NCI-H146 treated with DMSO at 0.1 percent for 48 hours (cell line): ENCODE data around the gene SAMD14.

Experiments
- DNase-seq: peaks from one replicate; lab custom pipeline; 2025; ENCODE audit not compliant: unreplicated experiment; lab: John Stamatoyannopoulos, UW

SAMD14 gene

DNA sequence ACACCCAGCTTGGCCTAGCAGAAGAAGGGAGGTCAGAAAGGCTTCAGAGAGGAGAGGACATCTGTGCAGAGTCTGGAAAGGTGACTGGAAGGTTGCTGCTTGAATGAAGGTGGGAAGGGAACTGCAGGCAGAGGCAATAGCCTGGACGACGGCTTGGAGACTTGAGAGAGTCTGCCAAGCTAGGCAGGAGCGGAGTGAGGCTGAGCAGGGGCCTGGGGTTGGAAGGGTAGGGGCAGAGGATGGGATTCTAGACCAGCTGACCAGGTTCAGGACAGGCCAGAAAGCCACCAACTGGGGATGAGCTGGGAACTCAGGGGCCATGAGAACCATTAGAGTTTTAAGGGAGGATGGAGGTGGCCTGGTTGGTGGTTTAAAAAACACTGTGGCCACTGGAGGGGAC, 35.5 kb upstream of the SAMD14 start:
- no peak for DNase-seq

- DNase-seq, result no peak
Measured at GRCh38 chr17:50165066-50165465, 35.1 kb upstream of the SAMD14 start.

DNA sequence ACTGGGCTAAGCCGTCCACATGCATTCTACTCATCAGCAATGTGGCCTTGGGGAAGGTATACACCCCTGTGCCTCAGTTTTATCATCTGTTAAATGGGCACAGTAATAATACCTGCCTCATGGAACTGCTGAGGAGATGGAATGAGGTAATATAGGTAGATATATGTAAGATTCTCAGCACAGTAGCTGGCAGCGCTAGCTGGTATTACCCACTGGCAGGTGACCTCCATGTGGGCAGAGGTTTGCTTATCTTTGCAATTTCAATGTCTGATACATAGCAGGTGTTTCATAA, 34.7 kb upstream of the SAMD14 start:
- no peak for DNase-seq

DNA sequence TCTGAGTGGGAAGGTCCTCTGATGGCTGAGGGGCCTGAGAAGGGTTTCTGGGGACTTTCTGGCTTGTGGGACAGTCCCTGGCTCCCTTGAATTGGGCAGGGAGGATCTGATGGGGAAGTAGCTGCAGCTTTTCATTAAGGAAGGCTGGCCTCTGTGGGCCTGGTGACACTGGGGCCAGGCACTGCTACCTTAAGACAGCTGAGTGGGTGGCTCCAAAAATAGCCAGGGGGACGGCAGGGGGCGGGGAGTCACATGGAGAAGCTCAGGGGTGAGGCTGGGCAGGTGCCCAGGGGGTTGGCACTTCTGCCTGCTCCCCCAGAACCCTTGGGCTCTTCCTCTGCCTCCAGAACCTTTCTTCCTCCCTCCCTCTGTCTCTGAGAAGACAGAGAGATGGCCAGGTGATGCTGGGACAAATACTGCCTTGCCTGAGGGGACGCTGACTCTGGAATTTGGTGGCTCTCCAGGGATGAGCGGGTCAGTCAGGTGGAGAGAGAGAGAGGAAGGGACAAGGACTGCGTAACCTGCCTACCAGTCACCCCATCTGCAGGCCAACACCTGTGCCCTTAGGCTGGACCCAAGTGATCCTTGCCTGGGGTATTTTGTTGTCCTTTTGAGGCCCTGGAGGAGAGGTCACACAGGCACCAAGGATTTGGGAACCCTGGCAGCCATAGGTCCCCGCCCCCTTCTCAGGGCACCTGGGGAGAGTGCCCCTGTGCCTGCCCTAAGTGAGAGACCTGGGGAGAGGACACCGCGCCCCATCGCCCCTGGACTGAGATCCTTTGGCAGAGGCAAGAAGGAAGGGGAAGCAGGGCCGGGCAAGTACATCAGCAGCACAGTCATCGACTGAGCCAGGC, 34.1 kb upstream of the SAMD14 start:
- no peak for DNase-seq

DNA sequence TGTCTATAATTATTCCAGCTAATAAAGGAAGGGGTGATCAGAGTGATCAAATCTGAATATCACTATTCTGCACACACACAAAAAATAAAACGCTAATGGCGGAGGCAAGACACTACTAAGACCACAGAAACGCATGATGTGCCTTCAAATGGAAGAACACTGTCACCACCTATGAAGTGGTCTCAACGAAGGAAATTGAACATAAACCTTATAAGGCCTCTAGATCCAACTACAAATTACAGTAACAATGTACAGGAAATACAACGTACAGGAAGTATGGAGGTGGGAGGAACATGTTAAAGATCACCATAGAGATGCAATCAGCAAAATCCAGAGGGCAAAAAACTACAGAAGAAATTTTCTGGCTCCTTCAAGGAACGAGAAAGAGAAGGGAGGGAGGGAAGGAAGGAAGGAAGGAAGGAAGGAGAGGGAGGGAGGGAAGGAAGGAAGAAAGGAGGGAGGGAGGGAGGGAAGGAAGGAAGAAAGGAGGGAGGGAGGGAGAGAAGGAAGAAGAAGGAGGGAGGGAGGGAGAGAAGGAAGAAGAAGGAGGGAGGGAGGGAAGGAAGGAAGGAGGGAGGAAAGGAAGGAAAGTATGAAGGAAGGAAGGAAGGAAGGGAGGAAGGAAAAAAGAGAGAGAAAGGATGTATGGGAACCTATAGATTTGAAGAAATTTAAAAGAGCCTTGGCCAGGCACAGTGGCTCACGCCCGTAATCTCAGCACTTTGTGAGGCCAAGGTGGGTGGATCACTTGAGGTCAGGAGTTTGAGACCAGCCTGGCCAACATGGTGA, 32.7 kb upstream of the SAMD14 start:
- DNase-seq, result no peak

GRCh38 chr17:50161911-50162288, 31.9 kb upstream of the SAMD14 start:
- DNase-seq, result no peak

GRCh38 chr17:50161023-50161910, 31.3 kb upstream of the SAMD14 start:
- DNase-seq, result peak; percentile 86

DNA sequence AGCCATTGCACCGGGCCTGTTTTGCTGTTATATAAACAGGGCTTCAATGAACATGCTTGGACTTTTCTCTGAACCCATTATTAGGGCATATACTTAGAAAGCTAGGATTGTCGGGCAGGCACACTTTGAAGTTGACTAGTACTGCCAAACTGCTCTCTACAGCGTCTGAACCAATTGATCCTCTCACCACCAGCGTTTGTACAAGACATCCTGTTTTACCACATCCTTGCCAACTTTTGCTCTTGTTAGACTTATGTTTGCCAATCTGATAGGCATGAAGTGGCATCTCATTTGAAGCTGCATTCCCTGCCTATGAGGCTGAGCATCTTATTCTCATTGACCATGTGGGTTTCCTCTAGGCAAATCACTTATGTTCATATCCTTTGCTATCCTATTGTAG, 27.9 kb upstream of the SAMD14 start:
- DNase-seq, result no peak

DNA sequence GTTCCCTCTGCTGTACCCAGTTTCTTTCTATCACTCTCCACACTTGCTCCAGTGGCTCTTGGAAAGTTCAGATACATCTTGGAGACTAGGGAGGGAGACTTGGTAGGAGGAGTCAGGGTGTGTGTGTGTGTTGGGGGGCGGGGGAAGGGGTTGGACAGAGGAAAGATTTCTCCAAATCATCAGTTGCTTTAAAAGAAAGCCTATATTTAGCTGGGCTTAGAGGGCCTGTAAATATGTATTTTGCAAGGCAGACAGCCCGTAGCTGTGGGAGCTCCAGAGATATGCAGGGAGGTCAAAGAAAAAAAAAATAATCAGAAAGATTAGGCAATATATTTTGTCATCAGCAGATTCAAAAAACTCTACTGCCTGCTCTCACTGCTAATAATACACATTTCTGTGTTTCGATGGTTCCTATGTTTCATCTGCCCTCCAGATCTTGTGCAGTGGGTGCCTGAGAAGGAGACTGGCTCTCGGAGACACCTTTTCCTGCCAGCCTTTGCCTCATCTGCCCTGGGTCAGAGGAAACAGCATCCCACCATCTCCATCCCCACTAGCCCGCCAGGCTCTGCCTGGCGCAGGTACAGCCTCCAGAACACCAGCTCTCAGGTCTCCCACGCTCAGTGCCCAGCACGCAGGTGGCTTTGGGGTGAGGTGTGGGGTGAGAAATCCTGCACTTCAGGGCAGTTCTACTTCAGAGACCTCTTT, 25.3 kb upstream of the SAMD14 start:
- DNase-seq, result no peak

DNA sequence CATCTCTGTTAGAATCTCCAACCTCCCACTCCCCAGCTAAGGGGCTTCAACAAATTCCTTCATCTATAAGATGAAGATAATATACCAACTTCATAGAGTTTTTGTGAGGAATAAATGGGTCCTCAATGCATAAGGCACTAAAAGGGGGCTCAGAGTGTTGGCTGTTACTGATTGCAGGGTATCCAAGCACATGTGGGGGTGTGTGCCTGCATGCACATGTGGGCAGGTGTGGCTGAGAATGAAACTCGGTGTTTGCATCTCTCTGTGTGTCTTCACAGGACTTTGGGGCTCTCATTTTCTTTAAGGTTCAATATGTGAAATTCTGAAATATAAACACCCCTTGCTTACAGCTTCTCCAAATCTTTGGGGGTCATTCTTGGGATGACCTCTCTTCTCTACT, 24.6 kb upstream of the SAMD14 start:
- DNase-seq, result no peak

GRCh38 chr17:50153650-50154575, 24.0 kb upstream of the SAMD14 start:
- DNase-seq, result no peak

GRCh38 chr17:50152736-50153135, 22.8 kb upstream of the SAMD14 start:
- no peak for DNase-seq

DNA sequence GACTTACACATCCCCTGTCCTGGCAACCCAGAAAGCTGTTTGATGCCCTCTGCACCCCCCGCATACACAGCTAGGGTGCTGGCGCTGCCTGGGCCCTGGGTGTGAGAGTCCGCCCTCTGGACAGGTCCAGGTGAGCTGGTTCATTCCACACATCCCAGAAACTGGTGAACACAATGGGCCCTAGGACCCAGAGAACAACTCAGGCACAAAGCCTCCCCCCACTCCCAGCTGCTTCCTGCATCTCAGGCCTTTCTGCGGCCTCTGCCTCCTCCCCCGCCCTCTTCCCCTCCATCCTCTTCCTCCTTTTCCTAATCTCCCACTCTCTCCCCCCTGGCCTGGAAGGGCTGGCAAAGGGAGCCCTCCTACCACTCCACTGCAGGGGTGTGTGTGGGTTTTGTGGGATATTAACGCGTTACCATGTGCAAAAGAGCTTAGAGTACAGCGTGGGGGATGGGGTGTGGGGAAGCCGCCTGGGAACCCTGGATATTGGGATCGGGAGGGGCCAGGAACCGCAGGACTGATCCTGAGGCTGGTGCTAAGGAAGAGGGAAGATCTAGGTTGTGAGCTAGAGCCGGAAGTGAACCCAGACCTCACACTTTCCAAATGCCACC, 22.1 kb upstream of the SAMD14 start:
- peak; percentile 78 for DNase-seq

DNA sequence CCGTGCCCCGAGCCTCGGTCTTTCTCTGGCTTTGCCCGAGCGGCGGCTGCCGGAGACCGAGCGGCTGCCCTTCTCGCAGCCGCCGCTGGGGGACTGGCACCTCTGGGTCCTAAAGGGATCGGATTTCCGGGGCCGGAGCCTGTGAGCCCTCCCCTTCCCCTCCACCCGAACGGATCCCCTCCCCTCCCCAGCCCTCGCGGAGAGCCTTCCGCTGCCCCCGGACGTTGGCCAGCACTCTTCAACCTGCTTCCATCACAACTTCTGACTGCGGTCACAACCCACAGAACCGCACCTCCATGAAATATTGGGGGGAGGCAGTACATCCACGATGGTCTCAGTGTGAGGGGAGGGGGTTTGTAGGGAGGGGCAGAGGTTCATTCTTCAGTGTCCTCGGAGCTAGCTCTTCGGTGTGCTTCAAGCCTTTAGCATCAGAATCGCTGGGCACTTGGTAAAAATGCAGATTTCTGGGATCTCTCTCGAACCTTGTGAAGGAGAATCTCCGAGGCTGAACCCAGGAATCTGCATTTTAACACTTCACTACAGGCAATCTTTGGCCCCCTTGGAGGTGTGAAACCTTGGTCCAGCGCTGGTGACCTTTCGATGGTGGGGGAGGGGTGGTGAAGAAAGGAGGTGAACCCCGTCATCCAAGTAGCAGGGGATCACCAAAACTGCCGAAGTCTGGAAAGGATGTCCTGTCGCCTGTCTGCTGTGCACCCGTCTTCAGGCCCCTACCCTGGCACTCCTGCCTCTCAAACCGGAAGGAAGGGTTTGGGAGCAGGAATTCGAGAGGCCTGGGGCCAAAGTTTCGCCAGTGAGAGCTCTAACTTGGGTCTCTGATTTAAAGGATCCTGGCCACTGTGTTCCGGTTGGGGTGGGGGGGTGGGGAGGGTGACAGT, 21.3 kb upstream of the SAMD14 start:
- peak; percentile 66 for DNase-seq

DNA sequence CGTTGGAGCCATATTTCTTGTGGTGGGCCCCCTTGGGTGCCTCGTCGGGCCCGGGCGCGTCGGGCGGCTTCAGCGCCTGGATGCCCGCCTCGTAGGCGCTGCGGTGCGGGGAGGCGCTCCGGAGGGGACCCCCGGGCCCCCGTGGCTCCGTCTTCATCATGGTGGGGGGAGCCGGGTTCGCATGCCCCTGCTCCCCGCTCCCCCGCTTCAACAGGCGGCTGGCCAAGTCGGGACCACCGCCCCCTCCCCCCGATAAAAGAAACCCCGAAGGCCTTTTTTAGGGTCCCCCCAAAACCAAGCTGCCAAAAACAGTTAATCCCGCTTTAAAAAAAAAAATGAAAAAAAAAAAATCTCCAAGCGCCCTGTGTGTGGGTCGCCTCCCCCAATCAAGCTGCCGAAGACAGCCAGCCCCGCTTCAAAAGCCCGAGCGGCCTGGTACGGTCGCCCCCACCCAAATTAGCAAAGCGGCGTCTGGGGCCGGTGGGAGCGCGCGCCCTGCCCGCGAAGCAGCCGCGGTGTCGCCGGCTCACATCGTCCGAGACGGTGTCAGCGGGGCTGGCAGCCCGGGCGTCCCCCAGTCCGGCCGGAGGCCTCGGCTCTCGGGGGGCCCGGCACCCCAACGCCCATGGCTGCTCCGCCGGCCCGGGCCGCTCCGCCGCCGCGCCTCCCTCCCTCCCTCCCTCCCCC, 20.5 kb upstream of the SAMD14 start, which contains the start of gene PPP1R9B:
Gene PPP1R9B, minus strand, starts transcription at position 324 of the 687 bp plus-strand sequence. Its CDS starts 164 bp downstream, at position 160.
- no peak for DNase-seq

DNA sequence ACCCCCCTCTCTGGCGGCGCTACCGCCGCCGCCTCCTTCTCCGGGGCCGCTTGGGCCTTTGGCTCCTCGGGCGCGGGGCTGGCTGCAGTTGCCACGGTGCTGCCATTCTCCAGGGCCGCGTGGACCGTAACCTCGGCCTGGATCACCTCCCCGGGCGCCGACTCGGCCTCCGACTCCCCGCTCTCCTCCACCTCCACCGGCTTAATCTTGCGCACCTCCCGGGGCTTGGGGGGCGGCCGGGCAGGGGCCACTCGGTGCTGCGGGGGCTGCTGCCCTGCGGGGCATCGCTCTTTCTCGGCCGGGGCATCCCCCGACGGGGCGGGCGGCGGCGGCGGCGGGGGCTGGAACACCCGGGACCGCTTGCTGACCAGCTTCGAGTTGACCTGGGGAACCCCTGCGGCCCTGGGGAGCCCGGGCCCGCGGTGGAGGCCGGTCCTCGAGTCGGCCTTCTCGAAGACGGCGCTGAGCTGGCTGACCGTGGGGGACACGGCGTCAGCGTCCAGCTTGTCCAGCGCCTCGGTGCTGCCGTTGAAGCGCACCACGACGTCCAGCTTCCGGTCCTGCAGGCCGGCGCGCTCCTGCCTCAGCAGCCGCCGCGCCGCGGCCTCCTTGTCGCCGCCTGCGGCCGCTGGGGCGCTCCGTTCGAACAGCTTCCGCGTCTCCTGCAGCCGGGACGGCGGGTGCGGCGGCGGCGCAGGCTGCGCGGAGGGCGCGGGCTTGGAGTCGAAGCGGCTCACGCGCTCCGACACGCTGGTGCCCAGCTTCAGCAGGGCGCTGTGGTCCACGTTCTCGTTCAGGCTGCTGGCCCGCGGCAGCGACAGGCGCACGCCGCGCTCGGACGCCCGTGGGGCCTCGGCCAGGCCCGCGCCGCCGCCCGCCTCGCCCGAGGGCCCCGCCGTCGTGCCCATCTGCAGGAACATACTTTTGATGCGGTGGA, 19.7 kb upstream of the SAMD14 start:
- DNase-seq, result peak; percentile 22

DNA sequence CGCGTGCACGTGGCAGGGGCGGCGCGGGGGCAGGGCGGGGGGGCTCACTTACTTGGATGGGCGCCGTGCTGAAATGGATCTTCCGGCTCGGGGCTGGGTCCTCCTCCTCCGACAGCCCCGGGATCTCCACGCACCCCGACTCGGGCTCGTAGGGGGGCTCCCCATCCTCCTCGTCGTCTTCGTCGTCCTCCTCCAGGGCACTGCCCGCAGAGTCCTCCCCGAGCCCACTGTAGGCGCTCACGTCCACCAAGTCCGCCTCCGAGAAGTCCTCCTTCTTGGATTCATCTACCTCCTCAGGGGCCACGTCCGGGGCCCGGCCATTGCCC, 19.1 kb upstream of the SAMD14 start:
- no peak for DNase-seq
